ENCODE data around the gene AASDHPPT. TPM values are rescaled to one million over a fixed set of nuclear protein-coding genes. Genes with fewer than 3 reads are reported as not detected.

Gene AASDHPPT
- total RNA-seq, 2 experiments from 2014 or later, result 58.5 to 60.4 TPM

DNA sequence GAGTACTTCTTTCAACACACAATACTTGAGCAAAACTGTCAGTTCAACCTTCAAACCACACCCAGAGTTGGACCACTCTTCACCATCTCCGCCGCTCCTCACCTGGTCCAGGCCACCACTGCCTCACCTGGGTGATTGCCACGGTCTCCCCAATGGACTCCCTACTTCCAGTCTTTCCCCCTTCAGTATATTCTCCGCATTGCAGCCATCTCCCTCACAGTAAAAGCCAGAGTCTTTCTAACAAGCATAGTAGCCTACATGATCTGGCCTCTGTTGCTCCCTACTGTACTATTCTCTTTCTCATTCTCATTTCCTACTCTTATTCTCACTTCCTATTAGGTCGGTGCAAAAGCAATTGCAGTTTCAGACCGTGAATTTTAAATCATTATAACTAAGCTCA lies 28.5 kb downstream of the AASDHPPT start:
- DNase-seq, result no peak
- Mint-ChIP-seq H3K27ac (no peak overlapping the region), H3K36me3 (peaks cover 5% of the 10 kb centered on the region), H3K9me3 (peaks cover 2% of the 10 kb centered on the region), H3K4me3 (no peak overlapping the region), H3K4me1 (no peaks in the 10 kb centered on the region), H3K27me3 (no peaks in the 10 kb centered on the region)

DNA sequence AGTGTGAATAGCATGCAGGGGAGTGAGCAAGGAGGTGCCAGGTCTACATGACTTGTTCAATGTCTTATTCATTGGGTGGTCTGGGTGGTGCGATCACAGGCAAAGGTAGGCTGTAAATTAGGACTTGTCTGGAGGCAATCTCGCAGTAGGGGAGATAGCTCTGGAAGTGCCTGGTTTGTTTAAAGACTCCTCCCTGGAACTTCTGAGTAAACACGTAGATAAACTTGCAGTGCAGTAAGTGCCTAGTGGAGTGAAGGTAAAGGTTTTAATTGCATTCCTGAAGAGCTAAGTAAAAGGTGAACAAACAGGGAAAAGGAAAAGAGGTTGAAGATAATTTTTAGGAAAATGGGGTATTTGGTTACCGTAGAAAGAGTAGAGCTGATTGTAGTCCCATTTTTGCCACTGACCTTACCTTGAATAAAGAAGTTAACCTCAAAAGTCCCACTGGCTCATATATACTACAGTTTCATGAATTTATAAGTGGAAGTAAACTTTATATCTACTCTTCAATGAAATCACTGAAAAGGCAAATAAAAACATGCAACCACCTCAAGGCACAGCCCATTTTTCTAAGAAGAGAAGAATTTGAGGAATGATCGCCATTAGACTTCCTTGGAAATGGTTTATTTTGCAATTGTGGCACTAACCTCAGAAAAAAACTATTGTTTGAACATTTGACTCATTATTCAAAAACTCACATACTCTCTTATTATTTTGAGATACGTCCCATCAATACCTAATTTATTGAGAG lies 44.3 kb downstream of the AASDHPPT start:
- H3K27me3 Mint-ChIP-seq, result peaks cover 30% of the 10 kb centered on the region
- H3K9me3 Mint-ChIP-seq, result no peaks in the 10 kb centered on the region
- H3K4me3 Mint-ChIP-seq, result no peak overlapping the region
- H3K36me3 Mint-ChIP-seq, result no peaks in the 10 kb centered on the region
- H3K27ac Mint-ChIP-seq, result no peak overlapping the region
- no peaks in the 10 kb centered on the region for H3K4me1 Mint-ChIP-seq
- no peak for DNase-seq

DNA sequence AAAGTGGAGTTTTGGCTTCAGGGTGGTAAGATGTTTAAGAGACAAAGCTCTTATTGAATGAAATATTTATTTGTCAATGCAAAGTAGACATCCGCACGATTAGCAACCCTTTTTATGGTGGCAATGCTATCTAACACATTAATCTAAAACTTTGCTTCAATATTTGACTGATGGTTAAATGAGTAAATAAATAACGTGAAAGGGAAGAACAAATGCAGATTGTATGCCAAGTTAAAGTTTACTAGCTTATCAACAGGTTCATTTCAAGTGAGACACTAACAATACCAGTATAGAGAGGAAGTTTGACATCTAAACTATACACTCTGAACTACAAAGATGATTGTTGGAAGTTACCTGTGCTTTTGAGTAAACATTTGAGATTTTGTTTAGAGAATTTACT lies 50.1 kb downstream of the AASDHPPT start:
- Mint-ChIP-seq H3K9me3 (no peaks in the 10 kb centered on the region), H3K4me3 (no peak overlapping the region), H3K27me3 (peaks cover 17% of the 10 kb centered on the region), H3K36me3 (no peaks in the 10 kb centered on the region), H3K4me1 (no peaks in the 10 kb centered on the region), H3K27ac (no peak overlapping the region)
- no peak for DNase-seq

DNA sequence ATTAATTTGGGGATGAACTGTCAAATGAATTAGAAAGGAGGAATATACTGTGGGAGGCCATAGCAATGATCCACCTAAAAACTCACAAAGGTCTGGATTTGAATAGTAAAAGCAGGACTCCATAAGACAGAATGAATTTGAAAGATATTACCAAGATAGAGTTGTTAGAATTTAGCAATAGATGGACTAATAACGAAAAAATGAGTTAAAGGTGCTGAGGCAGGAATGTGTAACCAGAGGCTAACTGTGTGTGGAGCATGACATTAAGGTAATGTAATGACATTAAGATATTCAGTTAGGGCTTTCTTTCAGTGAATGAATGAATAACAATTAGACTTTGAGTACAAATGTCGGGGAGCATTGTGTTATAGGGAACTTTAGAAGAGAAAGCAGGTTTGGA lies 51.3 kb downstream of the AASDHPPT start:
- no peak for DNase-seq
- no peak overlapping the region for H3K27ac Mint-ChIP-seq
- no peaks in the 10 kb centered on the region for H3K36me3 Mint-ChIP-seq
- H3K27me3 Mint-ChIP-seq, result peaks cover 17% of the 10 kb centered on the region
- H3K9me3 Mint-ChIP-seq, result no peaks in the 10 kb centered on the region
- no peaks in the 10 kb centered on the region for H3K4me1 Mint-ChIP-seq
- no peak overlapping the region for H3K4me3 Mint-ChIP-seq

DNA sequence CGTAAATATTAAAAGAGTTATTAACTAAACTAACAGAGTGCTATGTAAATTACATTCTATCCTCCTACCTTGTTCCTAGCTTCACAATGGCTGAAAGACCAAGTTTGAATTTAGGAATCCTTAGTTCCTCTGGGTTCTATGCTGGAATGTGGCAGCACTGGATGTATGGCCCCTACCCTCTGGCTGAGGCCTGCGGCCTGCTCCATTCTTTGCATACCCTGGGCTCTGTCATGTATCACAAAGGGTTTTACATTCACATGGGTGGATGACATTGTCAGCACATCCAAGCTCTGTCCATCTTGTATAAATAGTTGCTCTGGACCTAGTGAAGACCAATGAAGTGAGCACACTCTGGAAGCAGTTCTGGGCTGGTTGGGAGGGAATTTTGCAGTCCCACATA lies 54.5 kb downstream of the AASDHPPT start:
- Mint-ChIP-seq H3K27me3 (peaks cover 12% of the 10 kb centered on the region), H3K4me3 (no peak overlapping the region), H3K27ac (no peak overlapping the region), H3K9me3 (no peaks in the 10 kb centered on the region), H3K4me1 (no peaks in the 10 kb centered on the region), H3K36me3 (no peaks in the 10 kb centered on the region)
- DNase-seq, result no peak

DNA sequence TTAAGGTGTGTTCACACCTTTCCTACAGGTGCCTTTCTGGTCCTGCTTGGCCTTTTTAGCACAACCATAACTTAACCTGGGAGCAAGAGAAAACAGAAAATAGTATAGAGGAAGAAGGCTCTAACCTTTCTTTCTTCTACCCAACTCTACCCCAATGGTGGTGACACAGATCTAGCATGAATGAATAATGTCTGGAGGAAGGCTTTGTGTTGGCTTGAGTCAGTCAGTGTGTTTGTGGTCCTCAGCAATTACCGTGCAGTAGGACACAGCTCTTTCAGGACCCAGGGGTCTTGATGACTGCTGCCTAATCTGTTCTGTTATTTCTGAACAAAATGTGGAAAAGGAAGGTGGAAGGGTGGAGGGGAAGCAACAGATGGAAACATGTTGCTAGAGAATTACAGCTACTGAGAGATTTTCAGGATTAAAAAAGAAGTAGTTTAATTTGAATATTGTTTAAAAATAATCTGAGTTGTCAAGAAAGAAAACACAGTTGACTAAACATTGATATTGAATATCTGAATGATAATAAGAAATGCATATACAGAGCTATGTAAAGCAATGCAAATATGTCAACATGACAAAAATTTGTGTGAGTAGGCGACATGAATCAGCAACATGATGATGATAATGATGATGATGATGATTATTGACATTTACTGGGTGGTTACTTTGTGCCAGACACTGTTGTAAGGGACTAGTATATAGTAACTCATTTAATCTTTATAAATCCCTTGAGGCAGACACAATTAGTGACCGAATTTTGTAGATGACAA lies 55.3 kb downstream of the AASDHPPT start:
- H3K27me3 Mint-ChIP-seq, result peaks cover 16% of the 10 kb centered on the region
- H3K36me3 Mint-ChIP-seq, result no peaks in the 10 kb centered on the region
- H3K9me3 Mint-ChIP-seq, result no peaks in the 10 kb centered on the region
- H3K4me3 Mint-ChIP-seq, result no peak overlapping the region
- H3K27ac Mint-ChIP-seq, result no peak overlapping the region
- no peak for DNase-seq
- H3K4me1 Mint-ChIP-seq, result no peaks in the 10 kb centered on the region

DNA sequence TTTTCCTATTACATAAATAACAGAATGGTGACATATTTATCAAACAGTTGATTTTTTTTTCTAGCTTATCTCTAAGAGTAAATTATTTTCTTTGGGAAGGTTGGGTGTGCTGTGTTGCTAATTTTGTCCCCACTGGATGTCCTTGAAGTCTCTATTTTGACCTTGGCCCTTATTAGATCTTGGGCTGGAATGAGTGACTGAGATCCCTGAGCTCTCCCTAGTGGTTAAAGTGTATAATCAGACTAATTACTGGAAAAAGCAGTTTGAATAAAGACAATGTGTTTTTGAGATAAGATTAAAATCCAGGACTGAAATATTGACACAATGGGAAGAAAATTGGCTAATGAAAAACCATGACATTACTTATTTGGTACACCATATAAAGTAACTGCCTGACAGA lies 56.1 kb downstream of the AASDHPPT start:
- Mint-ChIP-seq H3K27me3 (peaks cover 14% of the 10 kb centered on the region), H3K4me1 (no peaks in the 10 kb centered on the region), H3K36me3 (no peaks in the 10 kb centered on the region), H3K9me3 (no peaks in the 10 kb centered on the region), H3K4me3 (no peak overlapping the region), H3K27ac (no peak overlapping the region)
- DNase-seq, result no peak

DNA sequence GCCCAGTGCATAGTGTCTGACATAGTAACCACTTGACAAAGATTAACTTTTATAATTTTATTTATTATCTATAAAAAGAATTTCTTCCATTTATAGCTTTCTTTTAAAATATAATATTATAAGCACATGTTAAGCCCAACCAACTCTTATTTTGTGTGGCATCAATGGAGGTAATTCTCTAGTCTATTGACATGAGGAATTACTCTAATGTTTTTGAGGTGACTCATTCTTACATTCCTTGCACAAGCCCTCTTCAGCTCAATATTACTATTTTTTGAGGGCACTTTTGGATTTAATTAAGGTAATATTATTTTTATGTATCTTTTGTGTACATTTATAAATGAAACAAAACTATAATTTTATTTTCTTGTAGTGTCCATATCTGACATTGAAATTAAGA lies 59.6 kb downstream of the AASDHPPT start:
- no peaks in the 10 kb centered on the region for H3K4me1 Mint-ChIP-seq
- H3K9me3 Mint-ChIP-seq, result no peaks in the 10 kb centered on the region
- no peak overlapping the region for H3K27ac Mint-ChIP-seq
- H3K27me3 Mint-ChIP-seq, result peaks cover 14% of the 10 kb centered on the region
- no peak for DNase-seq
- H3K4me3 Mint-ChIP-seq, result no peak overlapping the region
- H3K36me3 Mint-ChIP-seq, result no peaks in the 10 kb centered on the region

DNA sequence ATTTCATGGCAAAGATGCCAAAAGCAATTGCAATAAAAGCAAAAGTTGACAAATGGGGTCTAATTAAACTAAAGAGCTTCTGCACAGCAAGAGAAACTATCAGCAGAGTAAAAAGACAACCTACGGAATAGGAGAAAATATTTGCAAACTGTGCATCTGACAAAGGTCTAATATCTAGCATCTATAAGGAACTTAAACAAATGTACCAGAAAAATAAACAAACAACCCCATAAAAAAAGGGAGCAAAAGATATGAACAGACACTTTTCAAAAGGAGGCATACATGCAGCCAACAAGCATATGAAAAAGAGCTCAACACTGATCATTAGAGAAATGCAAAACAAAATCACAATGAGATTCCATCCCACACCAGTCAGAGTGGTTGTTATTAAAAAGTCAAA lies 60.3 kb downstream of the AASDHPPT start:
- H3K27me3 Mint-ChIP-seq, result peaks cover 14% of the 10 kb centered on the region
- DNase-seq, result no peak
- H3K27ac Mint-ChIP-seq, result no peak overlapping the region
- H3K4me1 Mint-ChIP-seq, result no peaks in the 10 kb centered on the region
- no peaks in the 10 kb centered on the region for H3K36me3 Mint-ChIP-seq
- no peaks in the 10 kb centered on the region for H3K9me3 Mint-ChIP-seq
- H3K4me3 Mint-ChIP-seq, result no peak overlapping the region

Other genes starting within 250 kb of the AASDHPPT start
- 10 to 100 TPM; 13.4 to 13.8 TPM for gene MSANTD4, start 55.4 kb upstream of the AASDHPPT start, total RNA-seq
- gene KBTBD3, start 315 bp upstream of the AASDHPPT start, total RNA-seq, result 1 to 10 TPM; 4.8 to 6.4 TPM